ENCODE data around the gene POLR1B.

POLR1B gene

DNA sequence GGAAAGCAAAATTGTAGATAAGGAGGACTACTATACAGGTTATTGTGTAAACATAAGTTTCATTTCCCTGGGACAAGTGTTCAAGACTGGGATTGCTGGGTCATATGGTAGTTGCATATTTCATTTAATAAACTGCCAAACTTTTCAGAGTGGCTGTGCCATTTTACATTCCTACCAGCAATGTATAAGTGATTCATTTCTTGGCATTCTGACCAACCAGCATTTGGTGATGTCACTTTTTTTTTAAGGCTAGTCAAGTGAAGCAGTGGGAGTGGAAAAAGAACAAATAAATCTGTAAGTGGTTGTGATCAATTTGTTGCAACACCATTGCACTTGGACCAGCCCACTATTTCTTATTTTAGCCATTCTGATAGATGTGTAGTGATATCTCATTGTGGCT, 37.0 kb downstream of the POLR1B start:
- Histone ChIP-seq H3K4me3 (ENCODE audit: low read length, poor library complexity, severe bottlenecking) (no peak overlapping the region), H3K9ac (ENCODE audit: low read depth, low read length, poor library complexity, severe bottlenecking) (no peak overlapping the region), H3K4me2 (ENCODE audit: low read depth, low read length, poor library complexity, severe bottlenecking) (no peak overlapping the region), H3K9me2 (replicated peaks; ENCODE audit: low read depth, low read length) (no peaks in the 10 kb centered on the region), H3K79me2 (ENCODE audit: insufficient read depth, low read length) (no peaks in the 10 kb centered on the region), H3F3A (ENCODE audit: low read depth) (no peaks in the 10 kb centered on the region), H2AFZ (ENCODE audit: low read length) (no peak overlapping the region), H3K9me3 (ENCODE audit: insufficient read depth, low read depth, low read length) (no peaks in the 10 kb centered on the region), H4K20me1 (ENCODE audit: insufficient read depth, low read length, poor library complexity, severe bottlenecking) (no peaks in the 10 kb centered on the region), H3K27me3 (ENCODE audit: insufficient read depth, low read length, poor library complexity, severe bottlenecking) (no peaks in the 10 kb centered on the region), H3K36me3 (ENCODE audit: insufficient read depth, low read length) (peaks cover 25% of the 10 kb centered on the region; the same call in 1 of the 2 replicates), H3K4me1 (ENCODE audit: insufficient read depth, low read length, poor library complexity, severe bottlenecking) (no peaks in the 10 kb centered on the region)
- TF ChIP-seq CTCF (conservative IDR thresholded peaks at IDR 0.05; ENCODE audit: low read length) (no peak), EZH2phosphoT487 (IDR thresholded peaks at IDR 0.05; ENCODE audit: borderline replicate concordance) (no peak)

GRCh38 chr2:112580084-112580483, 37.8 kb downstream of the POLR1B start:
- H4K20me1 ChIP-seq (ENCODE audit: insufficient read depth, low read length, poor library complexity, severe bottlenecking): no peaks in the 10 kb centered on the region
- no peak overlapping the region for H2AFZ ChIP-seq (ENCODE audit: low read length)
- H3K9me3 ChIP-seq (ENCODE audit: insufficient read depth, low read depth, low read length): no peaks in the 10 kb centered on the region
- TF ChIP-seq CTCF (conservative IDR thresholded peaks at IDR 0.05; ENCODE audit: low read length) (no peak), EZH2phosphoT487 (IDR thresholded peaks at IDR 0.05; ENCODE audit: borderline replicate concordance) (no peak)
- no peaks in the 10 kb centered on the region for H3K79me2 ChIP-seq (ENCODE audit: insufficient read depth, low read length)
- H3K4me2 ChIP-seq (ENCODE audit: low read depth, low read length, poor library complexity, severe bottlenecking): no peak overlapping the region
- no peak overlapping the region for H3K4me3 ChIP-seq (ENCODE audit: low read length, poor library complexity, severe bottlenecking)
- no peak overlapping the region for H3K9ac ChIP-seq (ENCODE audit: low read depth, low read length, poor library complexity, severe bottlenecking)
- no peaks in the 10 kb centered on the region for H3K4me1 ChIP-seq (ENCODE audit: insufficient read depth, low read length, poor library complexity, severe bottlenecking)
- no peaks in the 10 kb centered on the region for H3K27me3 ChIP-seq (ENCODE audit: insufficient read depth, low read length, poor library complexity, severe bottlenecking)
- H3F3A ChIP-seq (ENCODE audit: low read depth): no peaks in the 10 kb centered on the region
- peaks cover 17% of the 10 kb centered on the region; the same call in 1 of the 2 replicates for H3K36me3 ChIP-seq (ENCODE audit: insufficient read depth, low read length)
- no peaks in the 10 kb centered on the region for H3K9me2 ChIP-seq (replicated peaks; ENCODE audit: low read depth, low read length)

- H3K9ac ChIP-seq (ENCODE audit: low read depth, low read length, poor library complexity, severe bottlenecking): no peak overlapping the region
- no peaks in the 10 kb centered on the region for H3K9me2 ChIP-seq (replicated peaks; ENCODE audit: low read depth, low read length)
- no peaks in the 10 kb centered on the region for H3F3A ChIP-seq (ENCODE audit: low read depth)
- no peaks in the 10 kb centered on the region for H3K27me3 ChIP-seq (ENCODE audit: insufficient read depth, low read length, poor library complexity, severe bottlenecking)
- H3K36me3 ChIP-seq (ENCODE audit: insufficient read depth, low read length): no peaks in the 10 kb centered on the region
- H3K4me2 ChIP-seq (ENCODE audit: low read depth, low read length, poor library complexity, severe bottlenecking): no peak overlapping the region
- H2AFZ ChIP-seq (ENCODE audit: low read length): no peak overlapping the region
- TF ChIP-seq CTCF (conservative IDR thresholded peaks at IDR 0.05; ENCODE audit: low read length) (peak; percentile 60), EZH2phosphoT487 (IDR thresholded peaks at IDR 0.05; ENCODE audit: borderline replicate concordance) (no peak)
- H3K9me3 ChIP-seq (ENCODE audit: insufficient read depth, low read depth, low read length): no peaks in the 10 kb centered on the region
- H4K20me1 ChIP-seq (ENCODE audit: insufficient read depth, low read length, poor library complexity, severe bottlenecking): no peaks in the 10 kb centered on the region
- no peaks in the 10 kb centered on the region for H3K4me1 ChIP-seq (ENCODE audit: insufficient read depth, low read length, poor library complexity, severe bottlenecking)
- no peaks in the 10 kb centered on the region for H3K79me2 ChIP-seq (ENCODE audit: insufficient read depth, low read length)
- no peak overlapping the region for H3K4me3 ChIP-seq (ENCODE audit: low read length, poor library complexity, severe bottlenecking)
Observed at GRCh38 chr2:112582314-112582746, 40.1 kb downstream of the POLR1B start.

Measured in Loucy (cell line).